HG03175 (cell line): ENCODE measurements around the gene OSBPL10.

ENCODE experiments used
- ATAC-seq: cut with Tn5 transposase; IDR thresholded peaks from one replicate; pipeline ENCODE4 v1.9.1; 2021; ENCODE audit warnings: mild to moderate bottlenecking, moderate library complexity; ENCODE audit not compliant: unreplicated experiment

OSBPL10 gene

DNA sequence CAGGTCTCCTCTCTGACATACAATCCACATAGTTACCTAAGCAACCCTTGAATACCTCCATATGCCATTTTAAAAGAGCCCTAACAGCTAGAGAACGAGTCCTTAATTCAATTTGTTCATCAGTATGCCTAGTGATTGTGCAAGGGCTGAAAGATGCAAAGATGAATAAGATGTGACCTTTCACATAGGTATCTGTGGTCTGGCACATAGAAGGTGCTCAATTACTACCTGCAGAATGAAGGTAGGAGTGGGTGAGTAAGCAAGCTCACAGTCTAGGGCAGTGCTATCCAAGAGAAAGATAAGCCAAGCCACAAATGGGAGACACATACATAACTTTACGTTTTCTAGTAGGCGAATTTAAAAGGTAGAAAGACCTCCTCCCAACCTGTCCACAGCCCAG, 157.9 kb downstream of the OSBPL10 start:
- no peak for ATAC-seq

DNA sequence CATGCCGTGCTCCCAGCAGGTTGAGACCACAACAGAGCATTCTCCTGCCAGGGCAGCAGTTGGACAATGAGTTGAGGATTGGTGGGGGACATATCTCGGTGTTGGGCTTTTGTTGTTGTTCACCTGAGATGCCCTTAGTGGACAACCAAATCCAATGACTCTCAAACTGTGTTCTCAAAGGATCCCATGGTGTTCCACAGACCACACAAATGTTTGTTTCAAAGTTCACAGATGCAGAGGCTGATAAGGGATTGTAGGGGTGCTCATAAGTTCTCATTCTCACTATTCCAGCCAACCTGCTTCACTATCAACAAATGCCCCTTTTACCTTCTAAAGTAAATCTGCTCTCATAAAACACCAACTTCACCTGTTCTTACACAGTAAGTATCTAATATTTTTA, 159.9 kb downstream of the OSBPL10 start:
- no peak for ATAC-seq

DNA sequence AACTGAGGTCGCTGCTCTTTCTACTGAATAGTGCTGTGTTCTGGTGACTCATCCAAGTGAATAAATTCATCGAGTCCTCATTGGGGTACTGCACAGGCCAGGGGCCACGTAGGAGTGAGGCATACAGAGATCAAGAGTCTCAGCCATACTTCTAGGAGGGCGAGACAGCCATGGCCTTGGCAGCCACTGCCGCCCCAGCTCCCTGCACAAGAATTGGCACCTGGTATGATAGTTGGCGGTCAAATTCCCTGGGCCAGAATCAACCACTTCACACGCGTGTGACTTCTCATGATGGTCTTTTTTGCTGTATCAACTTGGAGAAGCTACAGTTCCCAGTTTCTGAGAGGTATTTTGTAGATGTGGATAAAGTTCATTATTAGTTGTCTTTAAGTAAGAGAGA, 161.6 kb downstream of the OSBPL10 start:
- ATAC-seq: no peak

DNA sequence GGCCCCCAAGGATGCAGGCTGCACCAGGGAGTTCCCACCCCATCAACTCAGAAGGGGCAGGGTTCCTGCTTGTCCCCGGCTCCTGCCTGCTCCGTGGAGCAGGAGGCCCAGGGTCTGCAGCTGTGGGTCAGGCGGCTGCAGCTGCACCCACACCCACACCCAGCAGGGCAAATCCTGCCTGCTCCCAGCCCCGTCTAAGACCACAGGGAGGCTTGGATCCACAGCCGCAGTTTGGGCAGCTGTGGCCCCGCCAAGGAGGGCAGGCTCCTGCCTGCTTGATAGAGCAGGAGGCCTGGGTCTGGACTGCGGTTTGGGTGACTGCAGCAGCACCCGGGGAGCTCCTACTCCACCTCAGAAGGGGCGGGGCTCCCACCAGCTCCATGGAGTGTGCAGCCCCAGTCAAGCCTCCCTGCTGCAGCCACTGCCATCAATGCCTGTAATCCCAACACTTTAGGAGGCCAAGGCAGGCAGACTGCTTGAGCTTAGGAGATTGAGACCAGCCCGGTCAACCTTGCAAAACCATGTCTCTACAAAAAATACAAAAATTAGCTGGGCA, 163.6 kb downstream of the OSBPL10 start:
- ATAC-seq: no peak

- no peak for ATAC-seq
Observed at GRCh38 chr3:31815631-31816440, 165.2 kb downstream of the OSBPL10 start.

GRCh38 chr3:31815006-31815405, 166.1 kb downstream of the OSBPL10 start:
- no peak for ATAC-seq

GRCh38 chr3:31813686-31814085, 167.4 kb downstream of the OSBPL10 start:
- ATAC-seq: no peak

- ATAC-seq: no peak
Observed at GRCh38 chr3:31813197-31813596, 167.9 kb downstream of the OSBPL10 start.

DNA sequence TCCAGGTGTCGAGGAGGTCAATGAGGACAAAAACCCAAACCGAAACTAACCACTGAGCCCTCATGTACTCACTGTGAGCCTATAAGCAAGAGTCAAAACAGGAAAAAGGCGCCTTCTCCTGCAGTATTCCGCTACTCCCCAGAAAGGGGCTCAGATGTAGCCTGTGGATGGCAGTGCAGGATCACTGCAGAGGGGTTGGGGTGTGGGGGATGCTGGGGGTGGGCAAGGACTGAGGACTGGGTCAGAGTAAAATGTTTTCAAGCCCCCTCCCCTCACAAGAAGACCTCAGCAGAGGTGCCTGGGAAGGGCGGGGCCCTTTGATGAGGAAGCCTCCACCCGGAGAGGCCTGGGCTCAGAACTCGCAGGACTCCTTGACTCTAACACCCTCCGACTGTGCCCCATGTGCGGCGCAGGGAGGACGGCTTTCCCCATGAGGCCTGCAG, 170.1 kb downstream of the OSBPL10 start:
- no peak for ATAC-seq

DNA sequence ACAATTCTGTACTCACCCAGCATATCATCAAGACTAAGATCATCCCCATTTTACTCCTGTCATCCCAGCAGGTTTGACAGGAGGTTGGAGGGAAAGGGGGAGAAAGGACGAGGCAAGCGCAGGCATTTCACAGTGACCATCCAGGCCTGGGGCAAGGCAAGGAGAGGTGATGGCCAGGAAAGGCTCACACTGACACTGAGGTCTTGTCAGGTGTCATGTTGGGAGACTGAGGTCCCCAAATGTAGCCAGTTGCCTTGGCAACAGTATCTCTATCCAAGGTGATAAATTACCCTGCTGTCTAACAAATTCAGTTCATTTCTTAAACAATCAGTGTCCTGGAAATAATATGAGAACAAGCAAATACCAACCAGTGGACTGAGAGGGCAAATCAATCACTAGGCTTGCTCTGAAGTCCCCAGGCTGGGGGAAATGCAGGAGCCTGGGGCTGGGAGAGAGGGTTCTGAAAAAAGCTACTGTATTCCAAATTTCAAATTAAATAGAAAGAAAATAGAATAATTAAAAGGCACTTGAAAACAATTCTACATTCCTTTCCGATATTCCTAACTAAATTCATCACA, 172.8 kb downstream of the OSBPL10 start:
- no peak for ATAC-seq

DNA sequence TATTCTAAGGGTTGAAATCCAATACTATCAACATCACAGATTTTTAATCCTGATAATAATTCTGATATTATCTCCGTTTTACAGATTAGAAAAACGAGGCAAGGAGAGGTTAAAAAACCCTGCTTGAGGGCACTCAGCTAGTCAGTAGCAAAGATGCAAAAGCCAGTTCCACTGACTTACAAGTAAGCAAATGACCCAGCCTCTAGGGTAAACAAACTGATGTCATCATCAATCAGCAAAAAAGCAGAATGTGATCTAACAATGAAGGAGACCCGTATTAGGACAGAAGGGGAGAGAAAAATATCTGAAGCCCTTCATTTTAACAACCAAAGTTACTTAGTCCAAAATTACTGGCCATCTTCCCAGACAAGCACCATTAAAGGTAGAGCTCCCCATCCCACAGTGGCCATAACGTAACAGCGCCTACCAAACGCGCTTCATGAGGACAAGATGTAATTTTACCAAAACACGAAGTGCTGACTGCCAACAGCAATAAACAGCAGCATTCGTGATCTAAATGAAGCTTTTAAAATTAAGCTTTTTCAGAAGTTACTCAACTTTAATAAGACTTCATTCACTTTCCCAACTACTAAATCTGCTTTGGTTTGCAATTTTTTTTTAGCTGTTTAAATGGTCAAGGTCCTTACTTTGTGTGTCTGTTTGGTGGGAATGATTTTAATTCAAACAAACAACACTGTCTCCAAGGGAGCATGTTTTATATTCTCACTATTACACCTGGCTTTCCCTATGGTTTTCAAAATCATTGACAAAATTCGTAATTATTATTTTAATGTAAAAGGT, 176.6 kb downstream of the OSBPL10 start:
- no peak for ATAC-seq

DNA sequence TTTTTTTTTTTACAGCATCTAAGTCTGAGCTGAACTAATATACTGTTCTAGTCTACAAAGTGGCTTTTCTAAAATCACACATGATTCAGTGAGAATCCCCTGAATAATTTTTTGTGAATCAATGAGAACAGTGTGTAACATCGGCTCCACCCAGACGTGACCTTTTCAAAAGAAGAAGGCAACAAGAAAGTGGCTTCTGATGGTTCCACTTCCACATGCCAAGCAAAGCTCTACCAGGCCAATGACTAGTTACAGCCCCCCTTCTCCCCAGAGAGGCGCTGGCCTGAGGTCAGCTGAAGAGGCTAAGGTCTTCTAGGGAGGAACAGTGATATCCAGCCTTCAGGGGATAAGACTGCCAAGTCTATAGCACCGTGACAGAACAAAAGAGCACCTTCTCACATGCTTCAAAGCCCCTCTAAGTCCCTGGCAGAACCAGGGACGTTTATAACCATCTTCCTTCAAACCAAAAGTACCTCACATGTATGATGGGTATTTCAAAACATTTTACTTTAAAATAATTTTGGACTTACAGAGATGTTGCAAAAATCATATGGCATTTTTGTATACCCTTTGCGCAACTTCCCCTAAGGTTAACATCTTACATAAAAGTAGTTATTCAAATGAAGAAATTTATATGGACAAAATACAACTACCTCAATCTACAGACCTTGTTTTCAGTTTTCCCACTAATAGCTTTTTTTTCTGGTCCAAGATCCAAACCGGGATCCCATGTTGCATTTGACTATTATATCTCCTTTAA, 177.9 kb downstream of the OSBPL10 start:
- no peak for ATAC-seq

DNA sequence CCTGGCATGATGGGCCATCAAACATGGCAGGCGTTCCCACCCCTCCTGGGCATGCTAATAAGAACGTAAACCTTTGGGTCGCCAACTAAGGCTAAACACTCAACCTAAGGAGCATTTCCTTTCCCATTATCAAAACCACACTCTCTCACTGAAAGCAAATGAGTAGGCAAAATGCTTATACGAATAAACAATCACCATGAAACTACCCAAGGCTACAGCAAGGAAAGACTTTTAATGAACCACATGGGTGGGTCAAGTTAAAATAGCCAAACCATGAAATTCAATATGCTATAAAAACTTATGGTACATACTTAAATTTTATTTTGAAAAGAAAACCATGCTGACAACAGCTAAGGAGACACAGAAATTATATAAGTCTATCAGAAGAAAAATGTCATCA, 180.6 kb downstream of the OSBPL10 start:
- no peak for ATAC-seq

DNA sequence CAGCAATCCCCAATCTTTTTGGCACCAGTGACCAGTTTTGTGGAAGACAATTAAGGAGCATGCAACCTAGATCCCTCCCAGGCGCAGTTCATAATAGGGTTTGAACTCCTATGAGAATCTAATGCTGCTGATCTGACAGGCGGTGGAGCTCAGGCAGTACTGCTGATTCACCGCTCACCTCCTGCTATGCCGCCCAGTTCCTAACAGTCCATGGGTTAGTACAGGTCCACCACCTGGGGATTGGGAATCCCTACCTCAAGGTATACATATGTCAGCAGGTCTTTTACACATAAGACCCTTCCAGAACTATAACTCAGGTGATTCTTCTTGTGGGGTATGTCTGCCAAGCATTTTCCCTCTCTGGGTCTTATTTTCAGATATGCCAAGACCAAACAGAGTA, 182.2 kb downstream of the OSBPL10 start:
- no peak for ATAC-seq

- ATAC-seq: no peak
Observed at GRCh38 chr3:31793821-31794220, 187.2 kb downstream of the OSBPL10 start.

DNA sequence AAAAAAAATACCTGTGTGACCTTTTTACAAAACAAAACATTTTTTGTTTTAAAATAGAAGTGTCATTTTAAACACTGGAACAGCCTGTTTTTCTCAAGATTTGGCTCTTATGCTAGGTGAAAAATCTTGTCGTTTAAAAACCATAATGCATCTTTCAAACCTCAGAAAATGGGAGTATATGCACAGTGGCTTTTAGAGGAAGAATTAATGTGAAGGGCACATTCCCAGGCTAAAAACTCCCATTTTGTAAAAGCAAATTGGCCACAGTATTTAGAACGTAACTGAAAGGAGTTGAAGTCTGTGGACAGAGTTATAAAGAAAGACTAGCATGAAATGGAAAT, 190.0 kb downstream of the OSBPL10 start:
- no peak for ATAC-seq

- no peak for ATAC-seq
Observed at GRCh38 chr3:31790193-31791089, 190.6 kb downstream of the OSBPL10 start.

DNA sequence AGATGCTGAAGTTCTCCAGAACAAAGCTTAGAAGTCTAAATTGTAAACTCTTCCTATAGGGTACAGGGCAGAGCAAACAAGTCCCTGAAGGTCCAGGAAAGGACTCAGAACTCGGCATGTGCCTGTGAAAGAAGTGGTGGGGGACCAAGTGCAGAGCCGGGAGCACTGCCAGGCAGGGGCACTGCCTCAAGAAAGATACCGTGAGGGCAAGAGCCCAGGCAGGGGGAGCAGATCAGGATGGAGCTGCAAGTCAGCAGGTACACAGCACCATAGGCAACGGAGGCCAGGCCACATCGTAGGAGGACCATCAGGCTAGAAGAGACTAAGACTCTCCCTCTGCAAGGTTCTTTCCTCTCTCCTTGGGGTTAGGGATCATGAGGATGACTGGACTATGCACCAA, 191.6 kb downstream of the OSBPL10 start:
- ATAC-seq: no peak

- ATAC-seq: no peak
Observed at GRCh38 chr3:31785734-31786133, 195.3 kb downstream of the OSBPL10 start.

GRCh38 chr3:31785286-31785685, 195.8 kb downstream of the OSBPL10 start:
- ATAC-seq: no peak
